Lower lobe of right lung (tissue), 2 donors: ENCODE results near the gene CDK19. TPM values are rescaled to one million over a fixed set of nuclear protein-coding genes. Genes with fewer than 3 reads are reported as not detected.
"Not testable (repeated sequence)": the region's sequence is repeated elsewhere in the genome, so short reads cannot be mapped to it uniquely, and the experiment has no call there.

Source experiments
- ATAC-seq, 2 donors: fragments of 200-7000 bp; cut with Tn5 transposase; one replicate each; pipeline ENCODE4 v1.9.1; 2020 to 2022; ENCODE audit warnings: mild to moderate bottlenecking in 2 of 2, moderate library complexity in 2 of 2
- DNase-seq: peaks from one replicate; pipeline ENCODE4 v3.0.0-alpha.2; 2020
- H3K27ac ChIP-seq: fragments of 200-600 bp; one replicate; pipeline ENCODE4 v1.8.0; 2022
- H3K27me3 ChIP-seq: fragments of 200-600 bp; one replicate; pipeline ENCODE4 v1.8.0; 2022; ENCODE audit warnings: low read depth
- H3K36me3 ChIP-seq: fragments of 200-600 bp; one replicate; pipeline ENCODE4 v1.8.0; 2022; ENCODE audit warnings: mild to moderate bottlenecking
- H3K4me1 ChIP-seq: fragments of 200-600 bp; one replicate; pipeline ENCODE4 v1.8.0; 2022
- H3K4me3 ChIP-seq: fragments of 200-600 bp; one replicate; pipeline ENCODE4 v1.8.0; 2022; ENCODE audit warnings: mild to moderate bottlenecking
- H3K9me3 ChIP-seq: fragments of 200-600 bp; one replicate; pipeline ENCODE4 v1.8.0; 2022
- CTCF ChIP-seq: fragments of 200-600 bp; IDR thresholded peaks from one replicate; pipeline ENCODE4 v1.8.0; 2022; ENCODE audit warnings: antibody characterized with exemption, mild to moderate bottlenecking
- intact Hi-C: fragments of 100-400 bp; cut with DNase I; formaldehyde crosslinking; loops from one replicate; pipeline ENCODE4 v1.11.0; 2022
- total RNA-seq: library from RNA; stranded (reverse); fragmentation: NEBNext Ultra II Directional; extraction: Animal tissue kit (Norgen Biotek cat#: 25700); gene quantifications from one replicate; pipeline ENCODE4 v1.2.1, GENCODE V29; 2021
- donor health status: DM: no; HTN: yes; CAD: no; lungs with severe emphysema.

CDK19 gene
- total RNA-seq, 1 donor from 2014 or later = 26.0 TPM

- Histone ChIP-seq H3K4me1 (no peaks in the 10 kb centered on the region), H3K27ac (no peak overlapping the region), H3K9me3 (no peaks in the 10 kb centered on the region), H3K27me3 (no peaks in the 10 kb centered on the region), H3K4me3 (no peak overlapping the region), H3K36me3 (no peaks in the 10 kb centered on the region)
- intact Hi-C loops = no loop called here
- no peak for TF ChIP-seq CTCF
- no peak for DNase-seq
- ATAC-seq = no peak
These were observed 47.2 kb downstream of the CDK19 start for GRCh38 chr6:110768057-110768456.

- Histone ChIP-seq H3K9me3 (no peaks in the 10 kb centered on the region), H3K27ac (no peak overlapping the region), H3K4me1 (no peaks in the 10 kb centered on the region), H3K27me3 (no peaks in the 10 kb centered on the region), H3K4me3 (no peak overlapping the region), H3K36me3 (no peaks in the 10 kb centered on the region)
- TF ChIP-seq CTCF = no peak
- DNase-seq (no peak), ATAC-seq (no peak)
- intact Hi-C loops = no loop called here
These were observed 53.9 kb downstream of the CDK19 start for GRCh38 chr6:110761371-110761770.

- TF ChIP-seq CTCF = no peak
- no peak overlapping the region for H3K4me3 ChIP-seq
- no peaks in the 10 kb centered on the region for H3K9me3 ChIP-seq
- H3K36me3 ChIP-seq = no peaks in the 10 kb centered on the region
- ATAC-seq (no peak), DNase-seq (no peak)
- no peaks in the 10 kb centered on the region for H3K4me1 ChIP-seq
- no peak overlapping the region for H3K27ac ChIP-seq
- intact Hi-C loops = no loop called here
- H3K27me3 ChIP-seq = no peaks in the 10 kb centered on the region
These were observed 54.7 kb downstream of the CDK19 start for GRCh38 chr6:110760589-110760988.

- intact Hi-C loops, ATAC-seq, H3K27ac ChIP-seq, H3K27me3 ChIP-seq, H3K9me3 ChIP-seq, H3K4me3 ChIP-seq, DNase-seq, H3K4me1 ChIP-seq, H3K36me3 ChIP-seq: not testable (repeated sequence)
These were observed 55.2 kb downstream of the CDK19 start for GRCh38 chr6:110760098-110760497.

- TF ChIP-seq CTCF = no peak
- Histone ChIP-seq H3K4me1 (no peaks in the 10 kb centered on the region), H3K27ac (no peak overlapping the region), H3K27me3 (no peaks in the 10 kb centered on the region), H3K36me3 (no peaks in the 10 kb centered on the region), H3K9me3 (no peaks in the 10 kb centered on the region), H3K4me3 (no peak overlapping the region)
- ATAC-seq (no peak), DNase-seq (no peak)
- intact Hi-C loops = no loop called here
These were observed 57.3 kb downstream of the CDK19 start for GRCh38 chr6:110757926-110758325.

GRCh38 chr6:110756817-110757216 lies 58.5 kb downstream of the CDK19 start:
- Histone ChIP-seq H3K27me3 (no peaks in the 10 kb centered on the region), H3K36me3 (no peaks in the 10 kb centered on the region), H3K4me3 (no peak overlapping the region), H3K27ac (no peak overlapping the region), H3K4me1 (no peaks in the 10 kb centered on the region), H3K9me3 (no peaks in the 10 kb centered on the region)
- ATAC-seq = no peak
- no peak for DNase-seq
- intact Hi-C loops = no loop called here
- no peak for TF ChIP-seq CTCF
